Midbrain (tissue), 1 donor: ENCODE measurements around the gene LYRM1.
"Not testable (repeated sequence)": the region's sequence is repeated elsewhere in the genome, so short reads cannot be mapped to it uniquely, and the experiment has no call there.

ENCODE experiments used
- DNase-seq: peaks from one replicate; lab custom pipeline; 2025; lab: John Stamatoyannopoulos, UW

LYRM1 gene

DNA sequence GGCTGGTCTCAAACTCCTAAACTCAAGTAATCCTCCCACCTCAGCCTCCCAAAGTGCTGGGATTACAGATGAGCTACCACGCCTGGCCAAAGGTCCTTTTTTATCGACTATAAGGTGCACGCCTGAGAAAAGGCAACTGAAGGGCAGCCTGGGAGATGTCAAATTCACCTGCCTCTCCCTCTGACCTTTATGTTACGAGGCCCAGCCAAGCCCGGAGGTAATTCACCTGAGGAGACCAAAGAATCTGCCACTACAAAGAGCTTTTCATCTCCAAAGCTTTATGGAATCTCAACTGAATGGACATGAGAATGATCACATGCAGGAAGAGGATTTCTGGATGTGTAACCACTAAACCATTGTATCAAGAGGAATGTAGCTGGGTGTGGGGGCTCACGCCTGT is 37.2 kb downstream of the LYRM1 start:
- no peak for DNase-seq

GRCh38 chr16:20938426-20938825 is 37.9 kb downstream of the LYRM1 start:
- no peak for DNase-seq

- DNase-seq = no peak
These were observed 39.0 kb downstream of the LYRM1 start for GRCh38 chr16:20939611-20940010.

GRCh38 chr16:20940871-20941635 is 40.5 kb downstream of the LYRM1 start:
- no peak for DNase-seq

DNA sequence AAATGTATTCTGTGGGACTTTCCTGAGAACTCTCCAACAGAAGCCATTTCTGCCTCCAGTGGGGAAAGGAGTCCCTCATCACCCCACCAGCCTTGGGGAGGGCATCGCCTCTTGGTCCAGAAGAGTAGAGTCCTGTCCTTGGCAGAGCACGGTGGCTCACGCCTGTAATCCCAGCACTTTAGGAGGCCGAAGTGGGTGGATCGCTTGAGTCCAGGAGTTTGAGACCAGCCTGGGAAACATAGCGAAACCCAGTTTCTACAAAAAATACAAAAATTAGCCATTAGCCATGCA is 41.0 kb downstream of the LYRM1 start:
- DNase-seq = no peak

- DNase-seq = no peak
These were observed 41.7 kb downstream of the LYRM1 start for GRCh38 chr16:20942256-20942655.

DNA sequence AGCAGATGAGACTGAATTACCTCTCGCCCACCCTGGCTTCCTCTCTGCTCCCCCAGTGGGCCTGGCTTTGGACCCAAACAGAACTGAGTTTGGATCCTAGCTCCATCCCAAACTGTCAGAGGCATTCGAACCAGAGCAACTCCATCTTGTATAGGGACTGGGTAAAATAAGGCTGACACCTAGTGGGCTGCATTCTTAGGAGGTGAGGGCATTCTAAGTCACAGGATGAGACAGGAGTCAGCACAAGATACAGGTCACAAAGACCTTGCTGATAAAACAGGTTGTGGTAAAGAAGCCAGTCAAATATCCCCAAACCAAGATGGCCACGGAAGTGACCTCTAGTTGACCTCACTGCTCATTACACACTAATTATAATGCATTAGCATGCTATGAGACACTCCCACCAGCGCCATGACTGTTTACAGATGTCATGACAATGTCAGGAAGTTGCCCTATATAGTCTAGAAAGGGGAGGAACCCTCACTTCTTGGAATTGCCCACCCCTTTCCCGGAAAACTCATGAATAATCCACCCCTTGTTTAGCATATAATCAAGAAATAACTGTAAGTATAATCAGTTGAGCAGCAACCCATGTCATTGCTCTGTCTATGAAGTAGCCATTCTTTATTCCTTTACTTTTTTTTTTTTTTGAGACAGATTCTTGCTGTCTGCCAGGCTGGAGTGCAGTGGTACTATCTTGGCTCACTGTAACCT is 44.4 kb downstream of the LYRM1 start:
- no peak for DNase-seq

GRCh38 chr16:20945575-20945875 is 45.0 kb downstream of the LYRM1 start:
- DNase-seq = not testable (repeated sequence)

- DNase-seq = no peak
These were observed 45.6 kb downstream of the LYRM1 start for GRCh38 chr16:20946015-20946629.

GRCh38 chr16:20948444-20948843 is 47.9 kb downstream of the LYRM1 start:
- no peak for DNase-seq

DNA sequence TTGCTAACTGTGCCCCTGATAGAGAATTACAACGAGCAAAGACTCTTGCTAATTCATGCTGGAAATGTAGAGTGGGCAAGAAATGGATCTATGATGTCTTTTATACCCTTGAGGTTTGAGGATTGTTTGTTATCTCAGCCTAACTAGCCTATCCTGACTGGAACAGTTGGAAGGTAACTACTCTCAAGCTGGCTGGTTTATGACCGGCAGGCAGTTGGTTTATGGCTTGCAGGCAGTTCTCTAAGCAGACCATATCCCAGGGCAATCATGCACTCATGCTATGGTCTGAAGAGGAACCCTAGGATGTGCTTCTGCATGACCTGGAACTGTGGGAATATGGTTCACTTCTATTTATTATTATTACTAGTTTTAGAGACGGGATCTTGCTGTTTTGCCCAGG is 49.1 kb downstream of the LYRM1 start:
- no peak for DNase-seq

GRCh38 chr16:20950294-20950693 is 49.7 kb downstream of the LYRM1 start:
- no peak for DNase-seq

- DNase-seq = no peak
These were observed 51.8 kb downstream of the LYRM1 start for GRCh38 chr16:20952139-20952920.

DNA sequence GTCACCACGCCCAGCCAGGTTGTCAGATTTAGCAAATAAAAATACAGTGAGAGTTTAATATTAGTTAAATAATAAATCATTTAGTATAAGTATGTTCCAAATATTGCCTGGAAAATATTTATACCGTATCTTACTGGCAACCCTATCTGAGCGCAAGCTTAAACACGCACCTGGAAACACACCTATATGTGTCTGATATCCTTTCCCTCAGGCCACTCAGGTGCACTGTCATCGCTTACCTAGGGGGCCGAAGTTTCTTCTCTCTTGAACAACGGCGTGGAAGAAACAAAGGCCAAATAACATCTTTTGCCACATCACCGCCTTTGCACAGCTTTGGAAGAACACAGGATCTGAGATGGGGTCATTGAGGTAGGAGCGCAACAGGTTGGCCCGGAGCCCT is 54.0 kb downstream of the LYRM1 start:
- no peak for DNase-seq

DNA sequence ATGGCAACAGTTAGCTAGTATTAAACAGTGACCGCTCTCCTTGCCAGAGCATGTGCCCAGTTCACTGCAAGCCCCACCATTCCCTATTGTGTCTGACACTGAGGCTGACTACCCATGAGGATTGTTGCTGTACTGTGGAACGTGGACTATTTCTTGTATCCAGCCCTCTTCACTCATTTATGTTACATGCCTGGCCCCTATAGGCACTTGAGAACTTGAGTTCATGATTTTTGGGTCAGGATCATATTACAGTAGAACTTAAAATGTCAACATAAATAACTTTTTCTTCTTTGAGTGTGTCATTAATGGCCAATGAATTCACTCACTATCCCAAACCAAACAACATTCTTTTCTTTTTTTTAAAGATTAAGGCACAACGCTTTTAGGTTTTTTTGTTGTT is 55.7 kb downstream of the LYRM1 start:
- DNase-seq = no peak

DNA sequence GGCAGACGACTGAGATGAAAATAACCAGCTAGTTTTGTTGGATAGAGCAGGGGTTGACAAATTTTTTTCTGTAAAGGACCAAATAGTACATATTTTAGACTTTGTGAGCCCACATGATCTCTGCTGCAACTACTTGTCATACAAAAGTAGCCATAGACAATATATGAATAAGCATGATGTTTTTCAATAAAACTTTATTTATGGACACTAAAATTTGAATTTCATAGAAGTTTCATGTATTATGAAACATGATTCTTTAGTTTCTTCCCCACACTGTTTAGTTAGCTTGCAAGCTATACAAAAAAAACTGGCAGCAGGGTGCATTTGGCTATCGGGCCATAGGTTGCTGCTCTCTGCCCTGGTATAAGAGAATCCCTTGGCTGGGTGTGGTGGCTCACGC is 56.6 kb downstream of the LYRM1 start:
- no peak for DNase-seq

DNA sequence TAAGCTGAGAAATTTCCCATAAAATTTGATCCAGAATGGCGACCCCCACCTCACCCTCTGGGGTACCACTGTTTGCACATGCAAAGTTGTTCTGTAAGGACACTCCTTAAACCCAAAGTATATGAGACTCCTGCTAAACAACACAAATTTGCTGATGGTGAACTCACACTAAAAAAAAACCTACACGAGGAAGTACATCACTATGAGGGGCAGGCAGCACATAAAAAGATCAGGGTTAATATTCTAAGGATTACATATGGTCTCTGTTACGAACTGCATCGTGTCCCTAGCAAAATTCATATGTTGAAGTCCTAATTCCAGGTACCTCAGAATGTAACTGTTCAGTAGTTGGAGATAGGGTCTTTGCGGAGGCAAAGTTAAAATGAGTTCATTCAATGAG is 60.3 kb downstream of the LYRM1 start:
- no peak for DNase-seq

- no peak for DNase-seq
These were observed 68.2 kb downstream of the LYRM1 start for GRCh38 chr16:20968765-20969164.

- DNase-seq = no peak
These were observed 68.8 kb downstream of the LYRM1 start for GRCh38 chr16:20969386-20969785.

- DNase-seq = no peak
These were observed 70.8 kb downstream of the LYRM1 start for GRCh38 chr16:20971401-20971800.

- DNase-seq = not testable (repeated sequence)
These were observed 72.6 kb downstream of the LYRM1 start for GRCh38 chr16:20973201-20973600.
